H9 (cell line): ENCODE measurements around the gene UNC5B. TPM values are rescaled to one million over a fixed set of nuclear protein-coding genes. Genes with fewer than 3 reads are reported as not detected.

Experiments
- DNase-seq: peaks from one replicate; pipeline ENCODE4 v3.0.0-alpha.2; 2017
- H2AFZ ChIP-seq: one replicate; pipeline ENCODE4 v1.6.1; 2013; ENCODE audit warnings: mild to moderate bottlenecking, low read length, control low read depth, moderate library complexity
- H2AK5ac ChIP-seq: 2 replicates; pipeline ENCODE4 v1.6.1; 2013; ENCODE audit warnings: low read length, control low read depth, mixed read lengths; ENCODE audit not compliant: insufficient read length
- H2BK120ac ChIP-seq: one replicate; pipeline ENCODE4 v1.6.1; 2013; ENCODE audit warnings: low read depth, mild to moderate bottlenecking, low read length, control low read depth, inconsistent platforms; ENCODE audit not compliant: poor library complexity, severe bottlenecking
- H2BK12ac ChIP-seq: 2 replicates; pipeline ENCODE4 v1.6.1; 2013; ENCODE audit warnings: low read length, control low read depth, mixed read lengths, low read depth; ENCODE audit not compliant: insufficient read length
- H2BK15ac ChIP-seq: 2 replicates; pipeline ENCODE4 v1.6.1; 2013; ENCODE audit warnings: low read depth, low read length, control low read depth
- H2BK20ac ChIP-seq: one replicate; pipeline ENCODE4 v1.6.1; 2013; ENCODE audit warnings: low read depth, mild to moderate bottlenecking, low read length, control low read depth, inconsistent platforms; ENCODE audit not compliant: poor library complexity, severe bottlenecking
- H2BK5ac ChIP-seq: 2 replicates; pipeline ENCODE4 v1.6.1; 2013; ENCODE audit warnings: low read length, control low read depth, mixed read lengths; ENCODE audit not compliant: insufficient read length
- H3K14ac ChIP-seq: 2 replicates; pipeline ENCODE4 v1.6.1; 2013; ENCODE audit warnings: low read length, control low read depth; ENCODE audit not compliant: insufficient read depth
- H3K18ac ChIP-seq: 2 replicates; pipeline ENCODE4 v1.6.1; 2013; ENCODE audit warnings: low read depth, mild to moderate bottlenecking, mixed read lengths, low read length, control low read depth; ENCODE audit not compliant: insufficient read length
- H3K23ac ChIP-seq: 2 replicates; pipeline ENCODE4 v1.6.1; 2013; ENCODE audit warnings: low read length, control low read depth, mixed read lengths, low read depth; ENCODE audit not compliant: insufficient read length
- H3K23me2 ChIP-seq: 2 replicates; pipeline ENCODE4 v1.6.1; 2013; ENCODE audit warnings: low read depth, mild to moderate bottlenecking, mixed read lengths, low read length, control low read depth; ENCODE audit not compliant: insufficient read length, poor library complexity, severe bottlenecking
- H3K27ac ChIP-seq: 2 replicates; pipeline ENCODE4 v1.5.1; 2013; ENCODE audit warnings: low read length, control low read depth, mixed read lengths, low read depth; ENCODE audit not compliant: insufficient read length
- H3K27me3 ChIP-seq: 2 replicates; pipeline ENCODE4 v1.6.1; 2013; ENCODE audit warnings: low read length, control low read depth, inconsistent platforms; ENCODE audit not compliant: insufficient read depth
- H3K4ac ChIP-seq: 2 replicates; pipeline ENCODE4 v1.6.1; 2013; ENCODE audit warnings: low read depth, mild to moderate bottlenecking, control low read depth, inconsistent platforms, low read length, moderate library complexity
- H3K4me1 ChIP-seq: 2 replicates; pipeline ENCODE4 v1.6.1; 2013; ENCODE audit warnings: low read length, control low read depth, inconsistent platforms; ENCODE audit not compliant: insufficient read depth
- H3K4me2 ChIP-seq: 2 replicates; pipeline ENCODE4 v1.6.1; 2013; ENCODE audit warnings: low read length, control low read depth, mixed read lengths; ENCODE audit not compliant: insufficient read length, insufficient read depth
- H3K56ac ChIP-seq: 2 replicates; pipeline ENCODE4 v1.6.1; 2013; ENCODE audit warnings: low read depth, mild to moderate bottlenecking, mixed read lengths, low read length, control low read depth; ENCODE audit not compliant: insufficient read length
- H3K79me1 ChIP-seq: 2 replicates; pipeline ENCODE4 v1.6.1; 2013; ENCODE audit warnings: low read depth, mild to moderate bottlenecking, moderate library complexity, low read length, control low read depth, inconsistent platforms; ENCODE audit not compliant: insufficient read depth, poor library complexity, severe bottlenecking
- H3K79me2 ChIP-seq: 2 replicates; pipeline ENCODE4 v1.6.1; 2013; ENCODE audit warnings: low read length, control low read depth, inconsistent platforms; ENCODE audit not compliant: insufficient read depth
- H3K9ac ChIP-seq: 2 replicates; pipeline ENCODE4 v1.6.1; 2013; ENCODE audit warnings: low read length, control low read depth, mixed read lengths; ENCODE audit not compliant: insufficient read length; ENCODE audit errors: extremely low read depth
- H3K9me3 ChIP-seq: one replicate; pipeline ENCODE4 v1.6.1; 2013; ENCODE audit warnings: low read depth, low read length, inconsistent platforms; ENCODE audit not compliant: control insufficient read depth
- H3T11ph ChIP-seq: one replicate; pipeline ENCODE4 v1.6.1; 2013; ENCODE audit warnings: mild to moderate bottlenecking, low read length, control low read depth, inconsistent platforms
- H4K20me1 ChIP-seq: one replicate; pipeline ENCODE4 v1.6.1; 2013; ENCODE audit not compliant: control insufficient read depth, insufficient read length, insufficient read depth
- H4K5ac ChIP-seq: 2 replicates; pipeline ENCODE4 v1.6.1; 2013; ENCODE audit warnings: low read depth, mild to moderate bottlenecking, mixed read lengths, low read length, control low read depth; ENCODE audit not compliant: insufficient read length
- H4K8ac ChIP-seq: replicated peaks from 2 replicates; pipeline ENCODE4 v1.6.1; 2013; ENCODE audit warnings: low read length, control low read depth, mixed read lengths, low read depth; ENCODE audit not compliant: insufficient read length
- H4K91ac ChIP-seq: 2 replicates; pipeline ENCODE4 v1.6.1; 2013; ENCODE audit warnings: low read depth, mild to moderate bottlenecking, moderate library complexity, mixed read lengths, low read length, control low read depth; ENCODE audit not compliant: insufficient read length
- H3K27ac Mint-ChIP-seq, 3 experiments: 2 replicates in 2 of 3; 3 replicates in 1 of 3; pipeline ENCODE4 v1.8.0; 2020 to 2021; ENCODE audit warnings: mixed read lengths in 3 of 3, mild to moderate bottlenecking in 1 of 3, moderate library complexity in 1 of 3
- H3K27me3 Mint-ChIP-seq: 2 replicates; pipeline ENCODE4 v1.8.0; 2021; ENCODE audit warnings: low read depth, mild to moderate bottlenecking, moderate library complexity, mixed read lengths
- H3K36me3 Mint-ChIP-seq, 3 experiments: 2 replicates in 2 of 3; 3 replicates in 1 of 3; pipeline ENCODE4 v1.8.0; 2020 to 2021; ENCODE audit warnings: low read depth in 3 of 3, mixed read lengths in 3 of 3; ENCODE audit not compliant: insufficient read depth in 1 of 3
- H3K4me1 Mint-ChIP-seq, 2 experiments: 2 replicates each; pipeline ENCODE4 v1.8.0; 2020; ENCODE audit warnings: mixed read lengths in 2 of 2
- H3K4me3 Mint-ChIP-seq, 2 experiments: 2 replicates in 1 of 2; 3 replicates in 1 of 2; pipeline ENCODE4 v1.8.0; 2020 to 2021; ENCODE audit warnings: mild to moderate bottlenecking in 2 of 2, mixed read lengths in 2 of 2, moderate library complexity in 1 of 2
- H3K9me3 Mint-ChIP-seq, 2 experiments: 2 replicates in 1 of 2; 3 replicates in 1 of 2; pipeline ENCODE4 v1.8.0; 2020; ENCODE audit warnings: mild to moderate bottlenecking in 2 of 2, mixed read lengths in 2 of 2, moderate library complexity in 1 of 2
- CTCF ChIP-seq: fragments of 200-600 bp; sonication (generic); conservative IDR thresholded peaks from 3 replicates; pipeline ENCODE4 v1.8.0; 2021; ENCODE audit warnings: antibody characterized with exemption, mild to moderate bottlenecking
- WGBS: extraction: QIAGEN DNeasy Blood & Tissue Kit; methylation state at CpG from one replicate; pipeline ENCODE4 v1.1.7; 2013; ENCODE audit warnings: missing lambda C conversion rate, low lambda C conversion rate, mixed read lengths; ENCODE audit not compliant: insufficient read length; ENCODE audit errors: extremely low coverage; 5-methylcytosine and 5-hydroxymethylcytosine counted together
- total RNA-seq: library from RNA; stranded (reverse); gene quantifications from 2 replicates; pipeline ENCODE4 v1.2.1, GENCODE V29; 2021

UNC5B gene
- total RNA-seq, 1 experiment from 2014 or later: 28.4 TPM

GRCh38 chr10:71235808-71236207 is 23.4 kb downstream of the UNC5B start:
- no CpG with 5 or more reads among the region's 7 CpGs for WGBS
- Histone ChIP-seq H3K9ac (no peak overlapping the region), H4K91ac (no peak overlapping the region), H2BK15ac (no peak overlapping the region), H2AFZ (no peak overlapping the region), H4K20me1 (no peaks in the 10 kb centered on the region), H3K79me1 (no peaks in the 10 kb centered on the region), H2BK120ac (no peak overlapping the region), H3K14ac (no peak overlapping the region; the same call in 1 of the 2 replicates), H3K27ac (no peak overlapping the region), H3K23ac (no peak overlapping the region), H3T11ph (no peak overlapping the region), H3K56ac (no peak overlapping the region), H2BK12ac (no peak overlapping the region), H3K27me3 (no peaks in the 10 kb centered on the region), H3K23me2 (no peaks in the 10 kb centered on the region), H3K18ac (no peak overlapping the region), H4K8ac (no peak overlapping the region), H3K4me1 (peaks cover 6% of the 10 kb centered on the region), H3K79me2 (no peaks in the 10 kb centered on the region), H3K4me2 (no peak overlapping the region), H3K9me3 (no peaks in the 10 kb centered on the region), H3K4ac (no peak overlapping the region), H2BK20ac (no peak overlapping the region), H2AK5ac (peak overlapping the region; percentile 45), H4K5ac (no peak overlapping the region), H2BK5ac (no peak overlapping the region)
- peaks cover 52 to 67% of the 10 kb centered on the region in 2 experiments for H3K4me1 Mint-ChIP-seq
- no peaks in the 10 kb centered on the region for H3K36me3 Mint-ChIP-seq
- DNase-seq: no peak
- peak overlapping the region in 1 of 3 experiments; percentile 50; a peak in 1 of 7 replicates for H3K27ac Mint-ChIP-seq
- no peak overlapping the region for H3K4me3 Mint-ChIP-seq
- no peak for TF ChIP-seq CTCF
- no peaks in the 10 kb centered on the region for H3K9me3 Mint-ChIP-seq
- H3K27me3 Mint-ChIP-seq: peaks cover 3% of the 10 kb centered on the region
